KOPT-K1 (cell line): Measurements from ENCODE around the gene MAPK8IP3.
"Not testable (repeated sequence)": the region's sequence is repeated elsewhere in the genome, so short reads cannot be mapped to it uniquely, and the experiment has no call there.

Experiments
- H3K27ac ChIP-seq: fragments of 200-600 bp; sonication (generic); 2 replicates; pipeline ENCODE4 v1.5.1; 2016; ENCODE audit warnings: antibody characterized with exemption, mild to moderate bottlenecking, low read depth, low read length; ENCODE audit not compliant: poor library complexity, severe bottlenecking
- H3K36me3 ChIP-seq: fragments of 200-600 bp; sonication (generic); 2 replicates; pipeline ENCODE4 v1.5.1; 2017; ENCODE audit warnings: antibody characterized with exemption, mild to moderate bottlenecking, low read length, moderate library complexity; ENCODE audit not compliant: insufficient read depth
- H3K9me3 ChIP-seq: fragments of 200-600 bp; sonication (generic); 2 replicates; pipeline ENCODE4 v1.5.1; 2017; ENCODE audit warnings: antibody characterized with exemption, low read length, mild to moderate bottlenecking; ENCODE audit not compliant: insufficient read depth, poor library complexity, severe bottlenecking

Gene MAPK8IP3

GRCh38 chr16:1713331-1713730, 7.3 kb downstream of the MAPK8IP3 start:
- Histone ChIP-seq H3K36me3 (peaks cover 40% of the 10 kb centered on the region), H3K9me3 (no peaks in the 10 kb centered on the region), H3K27ac (no peak overlapping the region)

GRCh38 chr16:1713933-1714332, 7.9 kb downstream of the MAPK8IP3 start:
- no peak overlapping the region for H3K27ac ChIP-seq
- no peaks in the 10 kb centered on the region for H3K9me3 ChIP-seq
- H3K36me3 ChIP-seq = peaks cover 34% of the 10 kb centered on the region

- Histone ChIP-seq H3K36me3 (peaks cover 28% of the 10 kb centered on the region; the same call in 1 of the 2 replicates), H3K27ac (no peak overlapping the region), H3K9me3 (no peaks in the 10 kb centered on the region)
These were observed 9.2 kb downstream of the MAPK8IP3 start for GRCh38 chr16:1715220-1715619.

GRCh38 chr16:1718236-1718635, 12.2 kb downstream of the MAPK8IP3 start:
- peaks cover 22% of the 10 kb centered on the region; the same call in 1 of the 2 replicates for H3K36me3 ChIP-seq
- H3K9me3 ChIP-seq, H3K27ac ChIP-seq: not testable (repeated sequence)

GRCh38 chr16:1719559-1720229, 13.7 kb downstream of the MAPK8IP3 start:
- not testable (repeated sequence) for H3K9me3 ChIP-seq, H3K27ac ChIP-seq
- H3K36me3 ChIP-seq = peaks cover 15% of the 10 kb centered on the region; the same call in 1 of the 2 replicates

GRCh38 chr16:1721372-1721771, 15.4 kb downstream of the MAPK8IP3 start:
- Histone ChIP-seq H3K36me3 (peaks cover 18% of the 10 kb centered on the region), H3K9me3 (no peaks in the 10 kb centered on the region), H3K27ac (no peak overlapping the region)

- peaks cover 40% of the 10 kb centered on the region for H3K36me3 ChIP-seq
- H3K9me3 ChIP-seq = no peaks in the 10 kb centered on the region
- no peak overlapping the region for H3K27ac ChIP-seq
These were observed 17.6 kb downstream of the MAPK8IP3 start for GRCh38 chr16:1723450-1724147.

- H3K36me3 ChIP-seq = peaks cover 49% of the 10 kb centered on the region
- H3K27ac ChIP-seq = no peak overlapping the region
- H3K9me3 ChIP-seq = no peaks in the 10 kb centered on the region
These were observed 18.5 kb downstream of the MAPK8IP3 start for GRCh38 chr16:1724491-1724890.

- Histone ChIP-seq H3K36me3 (peaks cover 68% of the 10 kb centered on the region), H3K9me3 (no peaks in the 10 kb centered on the region), H3K27ac (no peak overlapping the region)
These were observed 20.9 kb downstream of the MAPK8IP3 start for GRCh38 chr16:1726661-1727502.

- H3K9me3 ChIP-seq = no peaks in the 10 kb centered on the region
- no peak overlapping the region for H3K27ac ChIP-seq
- H3K36me3 ChIP-seq = peaks cover 78% of the 10 kb centered on the region
These were observed 21.9 kb downstream of the MAPK8IP3 start for GRCh38 chr16:1727651-1728624.

- H3K9me3 ChIP-seq = no peaks in the 10 kb centered on the region
- peaks cover 89% of the 10 kb centered on the region for H3K36me3 ChIP-seq
- H3K27ac ChIP-seq = no peak overlapping the region
These were observed 23.0 kb downstream of the MAPK8IP3 start for GRCh38 chr16:1729026-1729425.

- no peaks in the 10 kb centered on the region for H3K9me3 ChIP-seq
These were observed 23.4 kb downstream of the MAPK8IP3 start for GRCh38 chr16:1729445-1729844.

GRCh38 chr16:1731073-1731472, 25.1 kb downstream of the MAPK8IP3 start:
- peaks cover 92% of the 10 kb centered on the region for H3K36me3 ChIP-seq
- H3K9me3 ChIP-seq = peaks cover 14% of the 10 kb centered on the region
- no peak overlapping the region for H3K27ac ChIP-seq

More at GRCh38 chr16:1729445-1729844, 23.4 kb downstream of the MAPK8IP3 start:
- Histone ChIP-seq H3K36me3 (peaks cover 89% of the 10 kb centered on the region), H3K27ac (no peak overlapping the region)

- Histone ChIP-seq H3K36me3 (peaks cover 87% of the 10 kb centered on the region), H3K9me3 (peaks cover 20% of the 10 kb centered on the region), H3K27ac (no peak overlapping the region)
These were observed 25.6 kb downstream of the MAPK8IP3 start for GRCh38 chr16:1731603-1732002.
